Trophoblast cell (in vitro differentiated cells and primary cell): ENCODE data around the gene GPR45.
A peak's percentile ranks its signal among the peaks of the same experiment; 100 is the strongest.

Source experiments
- DNase-seq, 2 donors: peaks; one replicate each; pipeline ENCODE4 v3.0.0-alpha.2; 2016
- H2AFZ ChIP-seq: 2 replicates; pipeline ENCODE4 v1.6.1; 2013; ENCODE audit warnings: low read length, moderate library complexity, mild to moderate bottlenecking; ENCODE audit not compliant: insufficient read depth, poor library complexity
- H2AK5ac ChIP-seq: 2 replicates; pipeline ENCODE4 v1.6.1; 2013; ENCODE audit warnings: mild to moderate bottlenecking, low read length
- H2BK120ac ChIP-seq: 2 replicates; pipeline ENCODE4 v1.6.1; 2013; ENCODE audit warnings: low read length, mild to moderate bottlenecking, moderate library complexity; ENCODE audit not compliant: insufficient read depth, poor library complexity
- H2BK12ac ChIP-seq: 2 replicates; pipeline ENCODE4 v1.6.1; 2013; ENCODE audit warnings: mild to moderate bottlenecking, low read length, moderate library complexity
- H2BK5ac ChIP-seq: 2 replicates; pipeline ENCODE4 v1.6.1; 2013; ENCODE audit warnings: low read length, low read depth, moderate library complexity, mild to moderate bottlenecking; ENCODE audit not compliant: poor library complexity
- H3K14ac ChIP-seq: 2 replicates; pipeline ENCODE4 v1.6.1; 2013; ENCODE audit warnings: mild to moderate bottlenecking, low read length
- H3K18ac ChIP-seq: 2 replicates; pipeline ENCODE4 v1.6.1; 2013; ENCODE audit warnings: mild to moderate bottlenecking, low read length
- H3K23ac ChIP-seq: 2 replicates; pipeline ENCODE4 v1.6.1; 2013; ENCODE audit warnings: low read length
- H3K27ac ChIP-seq: 2 replicates; pipeline ENCODE4 v1.5.1; 2013; ENCODE audit warnings: low read depth, mild to moderate bottlenecking, inconsistent platforms, low read length, moderate library complexity
- H3K27me3 ChIP-seq: 2 replicates; pipeline ENCODE4 v1.6.1; 2013; ENCODE audit warnings: inconsistent platforms, mild to moderate bottlenecking, low read length, moderate library complexity; ENCODE audit not compliant: insufficient read depth
- H3K36me3 ChIP-seq, 2 experiments: 1 replicate in 1 of 2; 2 replicates in 1 of 2; pipeline ENCODE4 v1.6.1; 2013; ENCODE audit warnings: low read length in 2 of 2, mild to moderate bottlenecking in 2 of 2, moderate library complexity in 1 of 2; ENCODE audit not compliant: insufficient read depth in 2 of 2, control insufficient read depth in 1 of 2
- H3K4ac ChIP-seq: 2 replicates; pipeline ENCODE4 v1.6.1; 2013; ENCODE audit warnings: low read depth, mild to moderate bottlenecking, low read length, moderate library complexity
- H3K4me1 ChIP-seq, 2 experiments: 1 replicate in 1 of 2; 2 replicates in 1 of 2; pipeline ENCODE4 v1.6.1; 2013; ENCODE audit warnings: low read length in 2 of 2, mild to moderate bottlenecking in 2 of 2, moderate library complexity in 1 of 2; ENCODE audit not compliant: insufficient read depth in 2 of 2, control insufficient read depth in 1 of 2
- H3K4me2 ChIP-seq: 2 replicates; pipeline ENCODE4 v1.6.1; 2013; ENCODE audit warnings: inconsistent platforms, mild to moderate bottlenecking, low read length, moderate library complexity
- H3K4me3 ChIP-seq: 2 replicates; pipeline ENCODE4 v1.5.1; 2013; ENCODE audit warnings: mild to moderate bottlenecking, low read depth, low read length, inconsistent platforms
- H3K79me1 ChIP-seq: one replicate; pipeline ENCODE4 v1.6.1; 2013; ENCODE audit warnings: low read length
- H3K79me2 ChIP-seq: 2 replicates; pipeline ENCODE4 v1.6.1; 2013; ENCODE audit warnings: low read length, mild to moderate bottlenecking; ENCODE audit not compliant: control insufficient read depth, insufficient read depth, poor library complexity
- H3K9ac ChIP-seq: 2 replicates; pipeline ENCODE4 v1.6.1; 2013; ENCODE audit warnings: mild to moderate bottlenecking, low read length
- H3K9me3 ChIP-seq: 2 replicates; pipeline ENCODE4 v1.6.1; 2013; ENCODE audit warnings: low read depth, mild to moderate bottlenecking, control low read depth, inconsistent platforms, low read length; ENCODE audit not compliant: insufficient read depth
- H4K12ac ChIP-seq: 2 replicates; pipeline ENCODE4 v1.6.1; 2013; ENCODE audit warnings: low read depth, mild to moderate bottlenecking, low read length, moderate library complexity
- H4K8ac ChIP-seq: 2 replicates; pipeline ENCODE4 v1.6.1; 2013; ENCODE audit warnings: low read depth, mild to moderate bottlenecking, low read length, moderate library complexity
- H4K91ac ChIP-seq: one replicate; pipeline ENCODE4 v1.6.1; 2013; ENCODE audit warnings: low read depth, mild to moderate bottlenecking, low read length, moderate library complexity
- WGBS: extraction: QIAGEN DNeasy Blood & Tissue Kit; methylation state at CpG from one replicate; pipeline ENCODE4 v1.1.7; 2013; ENCODE audit warnings: missing lambda C conversion rate; ENCODE audit not compliant: insufficient read length, insufficient coverage; ENCODE audit errors: extremely low coverage; 5-methylcytosine and 5-hydroxymethylcytosine counted together

The GPR45 gene

GRCh38 chr2:105288133-105288532, 46.6 kb downstream of the GPR45 start:
- H4K12ac ChIP-seq, result no peak overlapping the region
- no peak overlapping the region for H3K4me2 ChIP-seq
- peak overlapping the region; percentile 61 for H4K8ac ChIP-seq
- no peaks in the 10 kb centered on the region for H3K79me1 ChIP-seq
- H2AFZ ChIP-seq, result no peak overlapping the region
- H3K4ac ChIP-seq, result no peak overlapping the region
- DNase-seq, result no peak
- H3K27me3 ChIP-seq, result no peaks in the 10 kb centered on the region
- peak overlapping the region; percentile 3 for H4K91ac ChIP-seq
- no peak overlapping the region for H2BK120ac ChIP-seq
- H3K79me2 ChIP-seq, result peaks cover 2% of the 10 kb centered on the region
- H3K9me3 ChIP-seq, result no peaks in the 10 kb centered on the region
- WGBS, result no CpG with 5 or more reads among the region's 7 CpGs
- peak overlapping the region; percentile 16 for H3K18ac ChIP-seq
- no peak overlapping the region for H3K23ac ChIP-seq
- peak overlapping the region; percentile 31 for H3K9ac ChIP-seq
- H2BK5ac ChIP-seq, result no peak overlapping the region
- H2AK5ac ChIP-seq, result peak overlapping the region; percentile 66
- peak overlapping the region; percentile 53 for H3K14ac ChIP-seq
- no peak overlapping the region for H3K27ac ChIP-seq
- H2BK12ac ChIP-seq, result peak overlapping the region; percentile 11
- H3K4me1 ChIP-seq, result peaks cover 2 to 7% of the 10 kb centered on the region in 2 experiments
- no peak overlapping the region for H3K4me3 ChIP-seq
- H3K36me3 ChIP-seq, result peaks cover 4 to 23% of the 10 kb centered on the region in 2 experiments

GRCh38 chr2:105290981-105291660, 49.6 kb downstream of the GPR45 start:
- no peaks in the 10 kb centered on the region for H3K79me1 ChIP-seq
- H2BK120ac ChIP-seq, result no peak overlapping the region
- no peak overlapping the region for H4K91ac ChIP-seq
- H3K14ac ChIP-seq, result no peak overlapping the region
- peaks cover 4 to 17% of the 10 kb centered on the region in 2 experiments for H3K4me1 ChIP-seq
- H2BK12ac ChIP-seq, result no peak overlapping the region
- WGBS, result no CpG with 5 or more reads among the region's 6 CpGs
- peak; percentile 39 to 73 for DNase-seq
- no peak overlapping the region for H4K8ac ChIP-seq
- no peak overlapping the region for H3K23ac ChIP-seq
- H3K18ac ChIP-seq, result no peak overlapping the region
- no peak overlapping the region for H3K9ac ChIP-seq
- peaks cover 2% of the 10 kb centered on the region for H3K79me2 ChIP-seq
- H3K27me3 ChIP-seq, result no peaks in the 10 kb centered on the region
- no peak overlapping the region for H3K4me2 ChIP-seq
- H3K27ac ChIP-seq, result no peak overlapping the region
- peaks cover 4 to 10% of the 10 kb centered on the region in 2 experiments for H3K36me3 ChIP-seq
- no peak overlapping the region for H2BK5ac ChIP-seq
- no peak overlapping the region for H3K4ac ChIP-seq
- no peak overlapping the region for H3K4me3 ChIP-seq
- no peak overlapping the region for H2AFZ ChIP-seq
- H2AK5ac ChIP-seq, result no peak overlapping the region
- H3K9me3 ChIP-seq, result no peaks in the 10 kb centered on the region
- H4K12ac ChIP-seq, result no peak overlapping the region

GRCh38 chr2:105291981-105292380, 50.4 kb downstream of the GPR45 start:
- H3K14ac ChIP-seq, result no peak overlapping the region
- WGBS, result no CpG with 5 or more reads among the region's 2 CpGs

More at GRCh38 chr2:105291981-105292380, 50.4 kb downstream of the GPR45 start:
- H3K79me2 ChIP-seq, result peaks cover 2% of the 10 kb centered on the region
- no peak overlapping the region for H3K9ac ChIP-seq
- H3K4ac ChIP-seq, result peak overlapping the region; percentile 31
- no peak overlapping the region for H3K4me2 ChIP-seq
- H3K18ac ChIP-seq, result no peak overlapping the region
- H4K12ac ChIP-seq, result no peak overlapping the region
- peaks cover 2% of the 10 kb centered on the region for H3K79me1 ChIP-seq
- H3K23ac ChIP-seq, result no peak overlapping the region
- H3K36me3 ChIP-seq, result peaks cover 4 to 8% of the 10 kb centered on the region in 2 experiments
- H2BK5ac ChIP-seq, result no peak overlapping the region
- peak in 1 of 2 donors; percentile 25 for DNase-seq
- H3K4me1 ChIP-seq, result peaks cover 4 to 19% of the 10 kb centered on the region in 2 experiments
- no peak overlapping the region for H3K4me3 ChIP-seq
- no peaks in the 10 kb centered on the region for H3K27me3 ChIP-seq
- H2BK120ac ChIP-seq, result peak overlapping the region; percentile 45
- H2AK5ac ChIP-seq, result no peak overlapping the region
- no peak overlapping the region for H3K27ac ChIP-seq
- H2AFZ ChIP-seq, result no peak overlapping the region
- H4K91ac ChIP-seq, result peak overlapping the region; percentile 35
- peak overlapping the region; percentile 50 for H2BK12ac ChIP-seq
- H3K9me3 ChIP-seq, result no peaks in the 10 kb centered on the region
- H4K8ac ChIP-seq, result no peak overlapping the region
